HepG2 (cell line): Measurements from ENCODE around the gene TK1. TPM values are rescaled to one million over a fixed set of nuclear protein-coding genes. Genes with fewer than 3 reads are reported as not detected.

Experiments used
- ETV6 ChIP-seq: sonication (generic); formaldehyde crosslinking; conservative IDR thresholded peaks from 2 replicates; pipeline ENCODE4 v1.4.0; 2020; ENCODE audit warnings: missing genetic modification reagents
- FIP1L1 ChIP-seq: fragments of 200-400 bp; formaldehyde crosslinking; IDR thresholded peaks from 2 replicates; pipeline ENCODE4 v1.6.1; 2018; ENCODE audit warnings: low read depth, mild to moderate bottlenecking, low read length, moderate library complexity, borderline replicate concordance; ENCODE audit not compliant: insufficient read depth
- FOXK1 ChIP-seq: sonication (generic); formaldehyde crosslinking; IDR thresholded peaks from 2 replicates; pipeline ENCODE4 v1.4.0; 2020; ENCODE audit warnings: low read depth, missing genetic modification reagents, borderline replicate concordance
- HMGXB4 ChIP-seq, 2 experiments: sonication (generic) in 1 of 2; formaldehyde crosslinking in 1 of 2; IDR thresholded peaks; 2 replicates each; pipeline versions ENCODE4 v1.4.0 to v1.6.1; 2018 to 2020; ENCODE audit warnings: missing genetic modification reagents in 2 of 2, borderline replicate concordance in 1 of 2, low read depth in 1 of 2, mild to moderate bottlenecking in 1 of 2, missing biosample characterization in 1 of 2
- RCOR2 ChIP-seq: IDR thresholded peaks from 2 replicates; pipeline ENCODE4 v1.6.1; 2016; ENCODE audit warnings: missing biosample characterization, missing genetic modification reagents
- RERE ChIP-seq: IDR thresholded peaks from 2 replicates; pipeline ENCODE4 v1.6.1; 2016; ENCODE audit warnings: low read depth, missing genetic modification reagents, missing compliant biosample characterization
- SP2 ChIP-seq: sonication (generic); formaldehyde crosslinking; IDR thresholded peaks from 2 replicates; pipeline ENCODE4 v1.5.1; 2020; ENCODE audit warnings: mild to moderate bottlenecking, missing genetic modification reagents
- SP5 ChIP-seq: IDR thresholded peaks from 2 replicates; pipeline ENCODE4 v1.6.1; 2016; ENCODE audit warnings: low read depth, borderline replicate concordance
- ZMYM2 ChIP-seq: sonication (generic); formaldehyde crosslinking; IDR thresholded peaks from 2 replicates; pipeline ENCODE4 v1.8.0; 2022; ENCODE audit warnings: mild to moderate bottlenecking, missing genetic modification reagents
- ZNF460 ChIP-seq: sonication (generic); formaldehyde crosslinking; IDR thresholded peaks from 2 replicates; pipeline ENCODE4 v1.5.1; 2020; ENCODE audit warnings: missing genetic modification reagents, mild to moderate bottlenecking, borderline replicate concordance
- ZNF75D ChIP-seq: sonication (generic); formaldehyde crosslinking; IDR thresholded peaks from 2 replicates; pipeline ENCODE4 v1.8.1; 2023; ENCODE audit warnings: missing genetic modification reagents, mild to moderate bottlenecking, borderline replicate concordance
- ZNF883 ChIP-seq: sonication (generic); formaldehyde crosslinking; IDR thresholded peaks from 2 replicates; pipeline ENCODE4 v1.5.1; 2020; ENCODE audit warnings: mild to moderate bottlenecking, missing genetic modification reagents; ENCODE audit errors: not compliant biosample characterization
- polyA plus RNA-seq, 8 experiments: library from polyadenylated mRNA; depleted of rRNA in 3 of 8; stranded (reverse) in 7 of 8; unstranded in 1 of 8; fragments of >200 nt; fragmentation: Illumina TruSeq in 4 of 8; extraction: Trizol in 4 of 8; gene quantifications; 2 replicates each; pipeline versions ENCODE4 v1.2.1 to v1.2.3, GENCODE V29; 2011 to 2016; ENCODE audit warnings: low read depth in 4 of 8, missing spikeins in 1 of 8, mixed read lengths in 1 of 8; ENCODE audit not compliant: insufficient read depth in 1 of 8
- total RNA-seq, 5 experiments: library from RNA; depleted of rRNA; stranded (reverse); fragments of >200 nt; fragmentation: Illumina TruSeq; extraction: Trizol; gene quantifications; 2 replicates each; pipeline ENCODE4 v1.2.3, GENCODE V29; 2016; ENCODE audit warnings: low read depth in 1 of 5
- TF ChIP-seq, protein P1 (sequence below): sonication (generic); formaldehyde crosslinking; IDR thresholded peaks from 2 replicates; pipeline ENCODE4 v1.4.0; 2020; ENCODE audit warnings: mild to moderate bottlenecking, missing genetic modification reagents, borderline replicate concordance

The TK1 gene
- total and polyA plus RNA-seq, 2 of the 13 experiments (the other 11 are each of a cell fraction or from before 2014, with no cell fraction given) = 45.0 to 96.0 TPM

GRCh38 chr17:78133971-78134898, 52.6 kb downstream of the TK1 start (continued):
- TF ChIP-seq, protein P1, sequence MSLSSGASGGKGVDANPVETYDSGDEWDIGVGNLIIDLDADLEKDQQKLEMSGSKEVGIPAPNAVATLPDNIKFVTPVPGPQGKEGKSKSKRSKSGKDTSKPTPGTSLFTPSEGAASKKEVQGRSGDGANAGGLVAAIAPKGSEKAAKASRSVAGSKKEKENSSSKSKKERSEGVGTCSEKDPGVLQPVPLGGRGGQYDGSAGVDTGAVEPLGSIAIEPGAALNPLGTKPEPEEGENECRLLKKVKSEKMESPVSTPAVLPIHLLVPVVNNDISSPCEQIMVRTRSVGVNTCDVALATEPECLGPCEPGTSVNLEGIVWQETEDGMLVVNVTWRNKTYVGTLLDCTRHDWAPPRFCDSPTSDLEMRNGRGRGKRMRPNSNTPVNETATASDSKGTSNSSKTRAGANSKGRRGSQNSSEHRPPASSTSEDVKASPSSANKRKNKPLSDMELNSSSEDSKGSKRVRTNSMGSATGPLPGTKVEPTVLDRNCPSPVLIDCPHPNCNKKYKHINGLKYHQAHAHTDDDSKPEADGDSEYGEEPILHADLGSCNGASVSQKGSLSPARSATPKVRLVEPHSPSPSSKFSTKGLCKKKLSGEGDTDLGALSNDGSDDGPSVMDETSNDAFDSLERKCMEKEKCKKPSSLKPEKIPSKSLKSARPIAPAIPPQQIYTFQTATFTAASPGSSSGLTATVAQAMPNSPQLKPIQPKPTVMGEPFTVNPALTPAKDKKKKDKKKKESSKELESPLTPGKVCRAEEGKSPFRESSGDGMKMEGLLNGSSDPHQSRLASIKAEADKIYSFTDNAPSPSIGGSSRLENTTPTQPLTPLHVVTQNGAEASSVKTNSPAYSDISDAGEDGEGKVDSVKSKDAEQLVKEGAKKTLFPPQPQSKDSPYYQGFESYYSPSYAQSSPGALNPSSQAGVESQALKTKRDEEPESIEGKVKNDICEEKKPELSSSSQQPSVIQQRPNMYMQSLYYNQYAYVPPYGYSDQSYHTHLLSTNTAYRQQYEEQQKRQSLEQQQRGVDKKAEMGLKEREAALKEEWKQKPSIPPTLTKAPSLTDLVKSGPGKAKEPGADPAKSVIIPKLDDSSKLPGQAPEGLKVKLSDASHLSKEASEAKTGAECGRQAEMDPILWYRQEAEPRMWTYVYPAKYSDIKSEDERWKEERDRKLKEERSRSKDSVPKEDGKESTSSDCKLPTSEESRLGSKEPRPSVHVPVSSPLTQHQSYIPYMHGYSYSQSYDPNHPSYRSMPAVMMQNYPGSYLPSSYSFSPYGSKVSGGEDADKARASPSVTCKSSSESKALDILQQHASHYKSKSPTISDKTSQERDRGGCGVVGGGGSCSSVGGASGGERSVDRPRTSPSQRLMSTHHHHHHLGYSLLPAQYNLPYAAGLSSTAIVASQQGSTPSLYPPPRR (CRISPR knock-in tag) = no peak
- TF ChIP-seq ZMYM2 (no peak; the same call in 1 of the 2 replicates), ZNF883 (CRISPR knock-in tag) (no peak), ZNF75D (CRISPR knock-in tag) (no peak), RERE (CRISPR knock-in tag) (no peak), FOXK1 (CRISPR knock-in tag) (peak; percentile 75; the same call in 1 of the 2 replicates), ETV6 (CRISPR knock-in tag) (no peak), SP5 (peak; percentile 33; the same call in 1 of the 2 replicates), ZNF460 (no peak), RCOR2 (CRISPR knock-in tag) (peak; percentile 83), HMGXB4 (CRISPR knock-in tag; IDR thresholded peaks at IDR 0.05; ENCODE audit: borderline replicate concordance in 1 of 2, low read depth in 1 of 2) (peak; percentile 82 to 84; a peak in 3 of 4 replicates), SP2 (peak; percentile 43; the same call in 1 of the 2 replicates), FIP1L1 (no peak)
